ENCODE data around the gene SPAG9. TPM values are rescaled to one million over a fixed set of nuclear protein-coding genes. Genes with fewer than 3 reads are reported as not detected.

The SPAG9 gene
- total RNA-seq, 1 experiment from 2014 or later, result 29.8 TPM

- no peak for DNase-seq
- H3K36me3 ChIP-seq (replicated peaks; ENCODE audit: control insufficient read depth, insufficient read depth, low read length), result no peaks in the 10 kb centered on the region
- H3K27me3 ChIP-seq (ENCODE audit: control insufficient read depth, insufficient read depth, low read length), result no peaks in the 10 kb centered on the region
- H3K4me3 ChIP-seq (ENCODE audit: insufficient read depth, low read depth, low read length), result no peak overlapping the region
Observed at GRCh38 chr17:51054748-51055147, 65.9 kb downstream of the SPAG9 start.

- H3K36me3 ChIP-seq (replicated peaks; ENCODE audit: control insufficient read depth, insufficient read depth, low read length), result no peaks in the 10 kb centered on the region
- no peaks in the 10 kb centered on the region for H3K27me3 ChIP-seq (ENCODE audit: control insufficient read depth, insufficient read depth, low read length)
- H3K4me3 ChIP-seq (ENCODE audit: insufficient read depth, low read depth, low read length), result no peak overlapping the region
- no peak for DNase-seq
Observed at GRCh38 chr17:51052235-51052634, 68.4 kb downstream of the SPAG9 start.

GRCh38 chr17:51050291-51051033, 70.2 kb downstream of the SPAG9 start:
- Histone ChIP-seq H3K27me3 (ENCODE audit: control insufficient read depth, insufficient read depth, low read length) (no peaks in the 10 kb centered on the region), H3K36me3 (replicated peaks; ENCODE audit: control insufficient read depth, insufficient read depth, low read length) (no peaks in the 10 kb centered on the region), H3K4me3 (ENCODE audit: insufficient read depth, low read depth, low read length) (no peak overlapping the region)
- no peak for DNase-seq

DNA sequence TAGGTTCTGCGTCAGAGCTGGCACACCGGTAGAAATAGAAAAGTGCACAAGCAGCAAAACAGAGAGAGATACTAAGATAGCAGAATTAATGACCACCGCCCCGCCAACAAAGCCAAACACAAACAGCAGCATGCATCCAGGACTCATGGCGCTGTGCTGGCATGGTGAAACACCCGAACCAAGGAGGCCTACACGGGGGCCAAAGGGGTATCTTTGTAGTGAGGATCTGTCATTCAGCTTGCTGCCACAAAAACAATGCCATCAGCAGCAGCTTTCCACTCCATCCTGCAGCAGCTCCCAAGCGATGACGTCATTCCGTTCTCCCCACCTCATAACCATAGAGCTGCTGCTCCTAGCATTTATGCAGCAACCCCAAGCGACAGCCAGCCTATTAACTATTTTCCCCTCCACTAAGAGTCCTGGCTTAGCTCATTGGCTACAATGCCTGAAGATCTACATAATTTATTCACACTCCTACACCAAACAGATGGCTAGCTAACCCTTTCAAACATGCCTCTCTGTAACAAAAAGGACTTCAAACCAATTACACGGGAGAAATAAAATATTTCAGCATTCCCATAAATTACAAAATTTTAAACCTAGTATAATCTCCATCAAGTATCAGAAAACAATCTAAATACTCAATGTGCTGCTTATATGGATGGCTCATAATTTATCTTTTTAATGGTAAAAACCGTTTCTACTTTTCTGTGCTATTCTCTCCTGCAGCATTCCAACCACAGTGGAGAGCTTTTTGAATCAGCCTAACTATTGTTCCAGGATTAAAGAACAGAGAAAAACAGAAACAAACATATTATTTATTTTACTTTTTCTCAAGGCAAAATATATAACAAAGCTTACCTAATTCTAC, 73.9 kb downstream of the SPAG9 start:
- Histone ChIP-seq H3K36me3 (replicated peaks; ENCODE audit: control insufficient read depth, insufficient read depth, low read length) (no peaks in the 10 kb centered on the region), H3K4me3 (ENCODE audit: insufficient read depth, low read depth, low read length) (peak overlapping the region; percentile 12; the same call in 1 of the 2 replicates), H3K27me3 (ENCODE audit: control insufficient read depth, insufficient read depth, low read length) (no peaks in the 10 kb centered on the region)
- peak; percentile 54 for DNase-seq

GRCh38 chr17:51046046-51046445, 74.6 kb downstream of the SPAG9 start:
- H3K27me3 ChIP-seq (ENCODE audit: control insufficient read depth, insufficient read depth, low read length), result no peaks in the 10 kb centered on the region
- no peak for DNase-seq
- H3K4me3 ChIP-seq (ENCODE audit: insufficient read depth, low read depth, low read length), result no peak overlapping the region
- no peaks in the 10 kb centered on the region for H3K36me3 ChIP-seq (replicated peaks; ENCODE audit: control insufficient read depth, insufficient read depth, low read length)

DNA sequence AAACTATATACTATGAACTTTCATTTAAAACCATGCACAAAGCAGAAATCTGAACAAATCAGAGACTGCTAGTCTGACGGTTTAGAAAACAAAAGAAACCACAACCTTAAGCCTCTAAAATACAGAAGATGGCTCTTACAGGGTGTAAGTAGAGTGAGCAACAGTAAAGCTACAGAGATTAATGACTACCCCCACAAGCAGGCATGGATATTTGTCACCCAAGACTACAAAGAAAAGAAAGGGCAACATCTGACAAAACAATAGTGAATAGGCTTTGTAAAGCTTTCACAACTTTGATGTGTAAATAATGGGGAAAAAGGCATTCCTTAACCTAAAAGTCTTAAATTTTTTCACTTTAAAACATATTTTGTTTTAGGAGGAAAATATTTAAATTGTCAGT, 75.0 kb downstream of the SPAG9 start:
- no peak overlapping the region for H3K4me3 ChIP-seq (ENCODE audit: insufficient read depth, low read depth, low read length)
- no peak for DNase-seq
- no peaks in the 10 kb centered on the region for H3K36me3 ChIP-seq (replicated peaks; ENCODE audit: control insufficient read depth, insufficient read depth, low read length)
- H3K27me3 ChIP-seq (ENCODE audit: control insufficient read depth, insufficient read depth, low read length), result no peaks in the 10 kb centered on the region

GRCh38 chr17:51044976-51045375, 75.7 kb downstream of the SPAG9 start:
- Histone ChIP-seq H3K4me3 (ENCODE audit: insufficient read depth, low read depth, low read length) (no peak overlapping the region), H3K36me3 (replicated peaks; ENCODE audit: control insufficient read depth, insufficient read depth, low read length) (no peaks in the 10 kb centered on the region), H3K27me3 (ENCODE audit: control insufficient read depth, insufficient read depth, low read length) (no peaks in the 10 kb centered on the region)
- DNase-seq, result no peak

- no peak for DNase-seq
- no peak overlapping the region for H3K4me3 ChIP-seq (ENCODE audit: insufficient read depth, low read depth, low read length)
Observed at GRCh38 chr17:51036084-51036483, 84.6 kb downstream of the SPAG9 start.

GRCh38 chr17:51035431-51035830, 85.2 kb downstream of the SPAG9 start:
- DNase-seq, result no peak

More at GRCh38 chr17:51036084-51036483, 84.6 kb downstream of the SPAG9 start:
- Histone ChIP-seq H3K36me3 (replicated peaks; ENCODE audit: control insufficient read depth, insufficient read depth, low read length) (no peaks in the 10 kb centered on the region), H3K27me3 (ENCODE audit: control insufficient read depth, insufficient read depth, low read length) (no peaks in the 10 kb centered on the region)

DNA sequence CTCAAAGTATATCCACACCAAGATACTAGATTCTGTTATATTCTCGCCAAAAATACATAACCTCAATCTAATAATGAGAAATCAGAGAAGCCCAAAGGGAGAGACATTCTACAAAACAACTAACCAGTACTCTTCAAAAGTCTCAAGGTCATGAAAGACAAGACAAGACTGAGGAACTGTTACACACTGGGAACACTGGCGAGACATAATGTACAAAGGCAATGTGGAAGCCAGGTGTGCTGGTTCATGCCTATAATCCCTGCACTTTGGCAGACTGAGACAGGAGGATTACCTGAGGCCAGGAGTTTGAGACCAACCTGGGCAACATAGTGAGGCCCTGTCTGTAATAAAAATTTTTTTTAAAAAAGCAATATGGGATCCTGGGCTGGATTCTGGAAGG, 85.9 kb downstream of the SPAG9 start:
- Histone ChIP-seq H3K4me3 (ENCODE audit: insufficient read depth, low read depth, low read length) (no peak overlapping the region), H3K27me3 (ENCODE audit: control insufficient read depth, insufficient read depth, low read length) (no peaks in the 10 kb centered on the region), H3K36me3 (replicated peaks; ENCODE audit: control insufficient read depth, insufficient read depth, low read length) (no peaks in the 10 kb centered on the region)
- no peak for DNase-seq

More at GRCh38 chr17:51035431-51035830, 85.2 kb downstream of the SPAG9 start:
- Histone ChIP-seq H3K27me3 (ENCODE audit: control insufficient read depth, insufficient read depth, low read length) (no peaks in the 10 kb centered on the region), H3K4me3 (ENCODE audit: insufficient read depth, low read depth, low read length) (no peak overlapping the region), H3K36me3 (replicated peaks; ENCODE audit: control insufficient read depth, insufficient read depth, low read length) (no peaks in the 10 kb centered on the region)

GRCh38 chr17:51032850-51033249, 87.8 kb downstream of the SPAG9 start:
- no peak for DNase-seq
- H3K27me3 ChIP-seq (ENCODE audit: control insufficient read depth, insufficient read depth, low read length), result no peaks in the 10 kb centered on the region
- no peaks in the 10 kb centered on the region for H3K36me3 ChIP-seq (replicated peaks; ENCODE audit: control insufficient read depth, insufficient read depth, low read length)

DNA sequence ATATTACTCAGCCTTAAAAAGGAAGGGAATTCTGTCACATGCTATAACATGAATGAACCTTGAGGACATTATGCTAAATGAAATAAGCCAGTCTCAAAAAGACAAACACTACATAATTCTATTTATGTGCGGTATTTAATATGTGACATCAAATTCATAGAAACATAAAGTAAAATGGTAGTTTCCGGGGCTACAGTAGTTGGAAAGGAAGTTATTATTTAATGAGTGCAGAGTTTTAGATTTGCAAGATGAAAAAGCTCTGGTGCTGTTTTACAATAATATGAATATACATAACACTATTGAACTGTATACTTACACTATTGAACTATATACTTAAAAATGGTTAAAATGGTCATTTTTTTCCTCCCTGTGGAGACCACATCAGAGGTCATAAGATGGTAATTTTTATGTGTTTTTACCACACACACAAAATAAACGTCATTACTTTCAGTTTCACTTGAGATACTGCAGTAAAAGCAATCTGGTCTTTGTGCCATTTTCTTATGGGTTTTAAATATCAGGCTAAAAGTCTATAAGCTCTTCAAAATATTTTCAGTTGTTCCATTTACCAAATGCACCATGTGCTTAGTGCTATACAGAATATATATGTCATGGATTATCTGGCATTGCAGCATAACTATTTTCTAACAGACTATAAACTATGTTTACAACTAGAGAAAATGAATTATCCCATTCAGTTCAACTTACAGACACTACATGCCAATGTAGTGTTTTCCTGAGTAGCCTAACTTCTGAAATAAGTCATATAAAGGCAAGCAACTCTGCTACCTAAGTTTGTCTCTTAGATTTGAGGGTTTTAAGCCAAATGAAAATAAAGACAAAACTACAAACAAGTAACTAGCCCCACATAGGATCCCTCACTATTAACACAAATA, 90.9 kb downstream of the SPAG9 start:
- no peaks in the 10 kb centered on the region for H3K27me3 ChIP-seq (ENCODE audit: control insufficient read depth, insufficient read depth, low read length)
- H3K4me3 ChIP-seq (ENCODE audit: insufficient read depth, low read depth, low read length), result no peak overlapping the region
- no peak for DNase-seq
- H3K36me3 ChIP-seq (replicated peaks; ENCODE audit: control insufficient read depth, insufficient read depth, low read length), result no peaks in the 10 kb centered on the region

More at GRCh38 chr17:51032850-51033249, 87.8 kb downstream of the SPAG9 start:
- no peak overlapping the region for H3K4me3 ChIP-seq (ENCODE audit: insufficient read depth, low read depth, low read length)

DNA sequence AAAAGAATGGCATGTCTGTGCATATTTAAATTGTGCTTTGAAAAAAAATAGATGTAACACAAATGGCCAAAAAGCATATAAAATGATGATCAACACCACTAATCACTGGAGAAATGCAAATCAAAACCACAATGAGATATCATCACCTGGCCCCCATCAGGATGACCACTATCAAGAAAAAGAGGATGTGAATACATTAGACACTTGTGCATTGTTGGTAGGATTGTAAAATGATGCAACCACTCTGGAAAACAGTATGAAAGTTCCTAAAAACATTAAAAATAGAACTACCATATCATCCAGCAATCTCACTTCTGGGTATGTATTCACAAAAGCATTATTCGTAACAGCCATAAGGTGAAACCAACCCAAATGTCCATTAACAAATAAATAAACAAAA, 91.5 kb downstream of the SPAG9 start:
- Histone ChIP-seq H3K4me3 (ENCODE audit: insufficient read depth, low read depth, low read length) (no peak overlapping the region), H3K27me3 (ENCODE audit: control insufficient read depth, insufficient read depth, low read length) (no peaks in the 10 kb centered on the region), H3K36me3 (replicated peaks; ENCODE audit: control insufficient read depth, insufficient read depth, low read length) (no peaks in the 10 kb centered on the region)
- DNase-seq, result no peak

DNA sequence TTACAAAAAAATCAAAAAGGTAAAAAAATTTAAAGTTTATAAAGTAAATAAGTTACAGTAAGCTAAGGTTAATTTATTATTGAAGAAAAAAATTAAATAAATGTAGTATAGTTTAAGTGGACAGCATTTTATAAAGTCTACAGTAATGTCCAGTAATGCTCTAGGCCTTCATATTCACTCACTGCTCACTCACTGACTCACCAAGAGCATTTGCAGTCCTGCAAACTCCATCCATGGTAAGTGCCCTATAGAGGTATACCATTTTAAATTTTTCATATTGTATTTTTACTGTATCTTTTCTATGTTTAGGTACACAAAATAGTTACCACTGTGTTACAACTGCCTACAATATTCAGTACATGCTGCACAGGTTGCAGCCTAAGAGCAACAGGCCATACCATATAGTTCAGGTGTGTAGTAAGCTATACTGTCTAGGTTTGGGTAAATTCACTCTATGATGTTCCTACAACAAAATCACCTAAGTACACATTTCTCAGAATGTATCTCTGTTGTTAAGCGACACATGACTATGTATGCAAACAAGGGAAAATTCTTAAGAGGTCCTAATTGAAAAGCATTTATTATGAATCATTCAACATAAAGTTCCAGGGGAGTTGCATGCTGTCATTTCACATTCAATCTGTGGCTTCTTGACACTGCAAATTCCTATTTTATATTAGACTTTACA, 92.3 kb downstream of the SPAG9 start:
- no peak for DNase-seq
- H3K4me3 ChIP-seq (ENCODE audit: insufficient read depth, low read depth, low read length), result no peak overlapping the region
- H3K36me3 ChIP-seq (replicated peaks; ENCODE audit: control insufficient read depth, insufficient read depth, low read length), result no peaks in the 10 kb centered on the region
- H3K27me3 ChIP-seq (ENCODE audit: control insufficient read depth, insufficient read depth, low read length), result no peaks in the 10 kb centered on the region

Measured in H7 (cell line).